ENCODE results near the gene ZFHX3.

DNA sequence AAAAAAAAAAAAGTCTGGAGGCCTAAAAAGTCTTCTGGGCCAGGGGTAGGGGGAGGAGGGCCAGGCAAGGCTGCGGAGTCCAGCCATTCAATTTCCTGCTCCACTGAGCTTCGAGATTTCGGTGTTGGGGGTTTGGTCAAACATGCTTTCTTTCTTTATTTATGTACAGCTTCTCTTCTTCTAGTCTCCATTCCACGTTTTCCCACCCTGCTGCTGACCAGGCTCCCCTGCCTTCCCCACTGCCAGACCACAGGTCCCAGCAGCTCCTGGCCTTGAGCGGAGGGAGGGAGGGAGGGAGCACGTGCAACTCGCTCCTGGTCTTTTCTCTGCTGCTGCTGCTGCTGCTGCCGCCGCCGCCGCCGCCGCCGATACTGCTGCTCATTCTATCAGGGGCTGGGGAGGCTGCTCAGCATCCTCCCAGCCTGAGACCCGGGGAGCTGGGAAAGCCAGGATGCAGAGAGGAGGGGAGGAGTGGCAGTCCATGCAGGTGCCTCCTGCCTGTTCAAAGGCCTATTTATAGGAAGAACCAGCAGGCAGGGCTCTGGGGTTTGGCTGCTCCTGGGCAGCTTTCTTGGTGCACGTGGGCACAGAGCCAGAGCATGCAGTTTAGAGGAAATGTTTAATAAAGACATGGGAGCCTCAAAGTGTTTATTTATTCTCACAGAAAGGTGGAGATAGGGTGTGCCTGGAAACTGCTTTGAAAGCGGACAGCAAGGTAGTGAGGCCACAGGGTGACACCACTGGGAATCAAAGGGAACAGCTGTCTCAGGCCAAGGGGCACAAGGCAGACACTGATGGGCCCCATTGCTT, 23.4 kb upstream of the ZFHX3 start:
- TF ChIP-seq CTCF (conservative IDR thresholded peaks at IDR 0.05; ENCODE audit: low read depth, low read length) (no peak), EZH2 (IDR thresholded peaks at IDR 0.05; ENCODE audit: borderline replicate concordance, low read depth, low read length, poor library complexity, severe bottlenecking) (no peak)

Measured in A673 (cell line).